Neutrophil (primary cell): ENCODE results near the gene INTS3.

ENCODE experiments used
- H3K27ac ChIP-seq: fragments of 200-600 bp; sonication (generic); 2 replicates; pipeline ENCODE4 v1.5.1; 2016; ENCODE audit warnings: mild to moderate bottlenecking, moderate library complexity
- H3K27me3 ChIP-seq: fragments of 200-600 bp; sonication (generic); 2 replicates; pipeline ENCODE4 v1.6.0; 2016; ENCODE audit warnings: mild to moderate bottlenecking
- H3K36me3 ChIP-seq: fragments of 200-600 bp; sonication (generic); 2 replicates; pipeline ENCODE4 v1.5.1; 2017
- H3K4me1 ChIP-seq, 2 experiments: fragments of 200-600 bp in 1 of 2; sonication (generic) in 1 of 2; 1 replicate in 1 of 2; 2 replicates in 1 of 2; pipeline versions ENCODE4 v1.5.1 to v1.6.1; 2013 to 2016; ENCODE audit warnings: low read depth in 1 of 2, low read length in 1 of 2, mild to moderate bottlenecking in 1 of 2, moderate library complexity in 1 of 2; ENCODE audit not compliant: control insufficient read depth in 1 of 2, insufficient read depth in 1 of 2
- H3K4me3 ChIP-seq, 2 experiments: fragments of 200-600 bp in 1 of 2; sonication (generic) in 1 of 2; 1 replicate in 1 of 2; 2 replicates in 1 of 2; pipeline ENCODE4 v1.5.1; 2013 to 2016; ENCODE audit warnings: low read depth in 1 of 2, low read length in 1 of 2, mild to moderate bottlenecking in 1 of 2, moderate library complexity in 1 of 2
- H3K9me3 ChIP-seq: fragments of 200-600 bp; sonication (generic); 2 replicates; pipeline ENCODE4 v1.5.1; 2016
- TF ChIP-seq, protein P1 (sequence below): fragments of 200-600 bp; sonication (generic); IDR thresholded peaks from 2 replicates; pipeline ENCODE4 v1.5.1; 2016; ENCODE audit warnings: antibody characterized with exemption

Gene INTS3

DNA sequence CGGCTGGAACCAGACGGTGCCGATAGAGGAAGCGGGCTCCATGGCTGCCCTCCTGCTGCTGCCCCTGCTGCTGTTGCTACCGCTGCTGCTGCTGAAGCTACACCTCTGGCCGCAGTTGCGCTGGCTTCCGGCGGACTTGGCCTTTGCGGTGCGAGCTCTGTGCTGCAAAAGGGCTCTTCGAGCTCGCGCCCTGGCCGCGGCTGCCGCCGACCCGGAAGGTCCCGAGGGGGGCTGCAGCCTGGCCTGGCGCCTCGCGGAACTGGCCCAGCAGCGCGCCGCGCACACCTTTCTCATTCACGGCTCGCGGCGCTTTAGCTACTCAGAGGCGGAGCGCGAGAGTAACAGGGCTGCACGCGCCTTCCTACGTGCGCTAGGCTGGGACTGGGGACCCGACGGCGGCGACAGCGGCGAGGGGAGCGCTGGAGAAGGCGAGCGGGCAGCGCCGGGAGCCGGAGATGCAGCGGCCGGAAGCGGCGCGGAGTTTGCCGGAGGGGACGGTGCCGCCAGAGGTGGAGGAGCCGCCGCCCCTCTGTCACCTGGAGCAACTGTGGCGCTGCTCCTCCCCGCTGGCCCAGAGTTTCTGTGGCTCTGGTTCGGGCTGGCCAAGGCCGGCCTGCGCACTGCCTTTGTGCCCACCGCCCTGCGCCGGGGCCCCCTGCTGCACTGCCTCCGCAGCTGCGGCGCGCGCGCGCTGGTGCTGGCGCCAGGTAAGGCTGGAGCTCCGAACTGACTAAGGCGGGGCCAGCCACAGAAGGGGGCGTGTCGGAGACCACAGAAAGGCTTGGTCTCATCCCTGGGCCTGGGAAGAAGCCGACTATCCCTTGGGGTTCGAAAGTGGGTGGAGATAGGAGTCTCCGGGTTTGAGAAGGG is 47.8 kb downstream of the INTS3 start:
- H3K4me3 ChIP-seq, result peak overlapping the region; percentile 79 to 81
- H3K27ac ChIP-seq, result peak overlapping the region; percentile 83
- H3K36me3 ChIP-seq, result peaks cover 30% of the 10 kb centered on the region
- H3K27me3 ChIP-seq, result no peaks in the 10 kb centered on the region
- TF ChIP-seq, protein P1, sequence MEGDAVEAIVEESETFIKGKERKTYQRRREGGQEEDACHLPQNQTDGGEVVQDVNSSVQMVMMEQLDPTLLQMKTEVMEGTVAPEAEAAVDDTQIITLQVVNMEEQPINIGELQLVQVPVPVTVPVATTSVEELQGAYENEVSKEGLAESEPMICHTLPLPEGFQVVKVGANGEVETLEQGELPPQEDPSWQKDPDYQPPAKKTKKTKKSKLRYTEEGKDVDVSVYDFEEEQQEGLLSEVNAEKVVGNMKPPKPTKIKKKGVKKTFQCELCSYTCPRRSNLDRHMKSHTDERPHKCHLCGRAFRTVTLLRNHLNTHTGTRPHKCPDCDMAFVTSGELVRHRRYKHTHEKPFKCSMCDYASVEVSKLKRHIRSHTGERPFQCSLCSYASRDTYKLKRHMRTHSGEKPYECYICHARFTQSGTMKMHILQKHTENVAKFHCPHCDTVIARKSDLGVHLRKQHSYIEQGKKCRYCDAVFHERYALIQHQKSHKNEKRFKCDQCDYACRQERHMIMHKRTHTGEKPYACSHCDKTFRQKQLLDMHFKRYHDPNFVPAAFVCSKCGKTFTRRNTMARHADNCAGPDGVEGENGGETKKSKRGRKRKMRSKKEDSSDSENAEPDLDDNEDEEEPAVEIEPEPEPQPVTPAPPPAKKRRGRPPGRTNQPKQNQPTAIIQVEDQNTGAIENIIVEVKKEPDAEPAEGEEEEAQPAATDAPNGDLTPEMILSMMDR, result no peak
- no peaks in the 10 kb centered on the region for H3K9me3 ChIP-seq
- H3K4me1 ChIP-seq, result peaks cover 68 to 73% of the 10 kb centered on the region in 2 experiments

DNA sequence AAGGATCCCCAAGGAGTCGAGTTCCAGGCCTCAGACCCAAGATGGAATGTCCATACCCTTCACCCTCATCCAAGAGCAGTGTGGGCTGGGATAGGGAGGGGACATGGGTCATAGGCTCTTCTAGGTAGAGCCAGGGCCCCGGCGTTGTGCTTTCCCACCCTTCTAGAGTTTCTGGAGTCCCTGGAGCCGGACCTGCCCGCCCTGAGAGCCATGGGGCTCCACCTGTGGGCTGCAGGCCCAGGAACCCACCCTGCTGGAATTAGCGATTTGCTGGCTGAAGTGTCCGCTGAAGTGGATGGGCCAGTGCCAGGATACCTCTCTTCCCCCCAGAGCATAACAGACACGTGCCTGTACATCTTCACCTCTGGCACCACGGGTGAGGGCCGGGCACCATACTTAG is 48.5 kb downstream of the INTS3 start:
- Histone ChIP-seq H3K4me1 (peaks cover 68 to 73% of the 10 kb centered on the region in 2 experiments), H3K27ac (peak overlapping the region; percentile 83), H3K36me3 (peaks cover 24% of the 10 kb centered on the region), H3K9me3 (no peaks in the 10 kb centered on the region), H3K4me3 (peak overlapping the region; percentile 79 to 81), H3K27me3 (no peaks in the 10 kb centered on the region)
- TF ChIP-seq, protein P1, result no peak

DNA sequence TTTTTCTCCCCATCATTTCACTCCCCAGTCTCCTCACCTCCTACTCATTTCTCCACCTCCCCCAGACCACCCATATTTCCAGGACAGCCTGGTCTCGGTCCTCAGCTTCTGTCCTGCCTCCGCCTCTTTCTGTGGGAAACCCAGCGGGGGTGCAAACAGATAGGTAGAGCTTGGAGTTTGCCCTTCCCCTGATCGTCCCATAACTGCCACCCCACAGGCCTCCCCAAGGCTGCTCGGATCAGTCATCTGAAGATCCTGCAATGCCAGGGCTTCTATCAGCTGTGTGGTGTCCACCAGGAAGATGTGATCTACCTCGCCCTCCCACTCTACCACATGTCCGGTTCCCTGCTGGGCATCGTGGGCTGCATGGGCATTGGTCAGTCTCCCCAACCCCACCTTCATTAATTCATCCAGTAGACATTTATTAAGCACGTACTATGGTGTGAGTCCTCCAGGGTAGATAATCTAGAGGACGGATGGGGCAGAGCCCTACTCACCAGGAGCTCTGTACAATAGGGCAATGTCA is 49.1 kb downstream of the INTS3 start:
- Histone ChIP-seq H3K4me1 (peaks cover 68 to 73% of the 10 kb centered on the region in 2 experiments), H3K4me3 (peak overlapping the region in 1 of 2 experiments; percentile 79), H3K27me3 (no peaks in the 10 kb centered on the region), H3K27ac (peak overlapping the region; percentile 83), H3K36me3 (peaks cover 18% of the 10 kb centered on the region), H3K9me3 (no peaks in the 10 kb centered on the region)
- TF ChIP-seq, protein P1, result no peak

DNA sequence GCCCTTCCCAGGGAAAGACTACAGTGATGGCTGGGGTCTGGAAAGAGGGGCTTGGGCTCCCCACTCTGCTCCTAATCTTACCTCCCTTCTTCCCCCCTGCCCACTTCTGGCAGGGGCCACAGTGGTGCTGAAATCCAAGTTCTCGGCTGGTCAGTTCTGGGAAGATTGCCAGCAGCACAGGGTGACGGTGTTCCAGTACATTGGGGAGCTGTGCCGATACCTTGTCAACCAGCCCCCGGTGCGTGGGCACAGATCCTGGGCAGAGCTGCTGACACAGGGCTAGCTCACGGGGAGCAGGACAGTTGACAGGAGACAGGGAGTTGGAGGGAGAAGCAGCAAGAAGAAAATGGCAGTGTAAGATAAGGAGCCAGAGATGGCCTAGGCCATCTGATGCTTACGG is 49.8 kb downstream of the INTS3 start:
- peak overlapping the region; percentile 10 for H3K27ac ChIP-seq

DNA sequence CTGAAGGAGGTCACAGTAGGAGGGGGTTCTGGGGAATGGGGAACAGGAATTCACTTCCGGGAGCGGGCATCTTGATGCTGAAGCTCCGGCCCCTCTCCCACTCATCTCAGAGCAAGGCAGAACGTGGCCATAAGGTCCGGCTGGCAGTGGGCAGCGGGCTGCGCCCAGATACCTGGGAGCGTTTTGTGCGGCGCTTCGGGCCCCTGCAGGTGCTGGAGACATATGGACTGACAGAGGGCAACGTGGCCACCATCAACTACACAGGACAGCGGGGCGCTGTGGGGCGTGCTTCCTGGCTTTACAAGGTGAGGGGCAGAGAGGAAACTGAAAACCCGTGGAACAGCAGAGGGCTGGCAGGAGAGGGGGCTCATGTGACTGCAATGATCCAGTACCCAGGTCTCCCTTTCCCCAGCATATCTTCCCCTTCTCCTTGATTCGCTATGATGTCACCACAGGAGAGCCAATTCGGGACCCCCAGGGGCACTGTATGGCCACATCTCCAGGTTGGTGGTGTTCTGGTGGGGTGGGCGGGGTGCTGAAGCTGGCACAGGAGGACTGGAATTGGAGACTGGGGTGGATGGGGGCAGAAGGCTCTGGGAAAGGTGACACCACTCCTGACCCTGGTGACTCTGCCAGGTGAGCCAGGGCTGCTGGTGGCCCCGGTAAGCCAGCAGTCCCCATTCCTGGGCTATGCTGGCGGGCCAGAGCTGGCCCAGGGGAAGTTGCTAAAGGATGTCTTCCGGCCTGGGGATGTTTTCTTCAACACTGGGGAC is 50.4 kb downstream of the INTS3 start:
- TF ChIP-seq, protein P1, result no peak

More for the DNA sequence above, 49.8 kb downstream of the INTS3 start:
- H3K9me3 ChIP-seq, result no peaks in the 10 kb centered on the region
- H3K4me1 ChIP-seq, result peaks cover 62 to 67% of the 10 kb centered on the region in 2 experiments
- H3K27me3 ChIP-seq, result no peaks in the 10 kb centered on the region
- H3K4me3 ChIP-seq, result no peak overlapping the region
- TF ChIP-seq, protein P1, result no peak
- H3K36me3 ChIP-seq, result peaks cover 12% of the 10 kb centered on the region

More for the DNA sequence above, 50.4 kb downstream of the INTS3 start:
- H3K4me1 ChIP-seq, result peaks cover 62 to 67% of the 10 kb centered on the region in 2 experiments
- peak overlapping the region; percentile 47 for H3K27ac ChIP-seq
- no peak overlapping the region for H3K4me3 ChIP-seq
- H3K9me3 ChIP-seq, result no peaks in the 10 kb centered on the region
- peaks cover 12% of the 10 kb centered on the region for H3K36me3 ChIP-seq
- H3K27me3 ChIP-seq, result no peaks in the 10 kb centered on the region
